HepG2 (cell line): ENCODE results near the gene GRID1. TPM values are rescaled to one million over a fixed set of nuclear protein-coding genes. Genes with fewer than 3 reads are reported as not detected.

ENCODE experiments used
- ATAC-seq: fragments of 200-7000 bp; cut with Tn5 transposase; 3 replicates; pipeline ENCODE4 v1.9.1; 2020; ENCODE audit warnings: mild to moderate bottlenecking, moderate library complexity
- BruUV-seq: library from RNA; stranded (reverse); fragments of 400-500 nt; replicated peaks from 2 replicates; lab custom pipeline; 2021; lab: Mats Ljungman, UMichigan
- CTCF ChIA-PET: fragments of 300-600 bp; formaldehyde crosslinking; extraction: SDS; loops from one replicate; lab custom pipeline; 2021; ENCODE audit warnings: low total read pairs, inconsistent platforms, low intra/inter-chr PET ratio; lab: Yijun Ruan, JAX
- POLR2A ChIA-PET: fragments of 350-600 bp; sonication (Branson Sonifier 250); formaldehyde crosslinking; loops from one replicate; lab custom pipeline; 2020; ENCODE audit warnings: antibody characterized with exemption, inconsistent platforms; lab: Yijun Ruan, JAX
- DNase-seq: peaks from one replicate; pipeline ENCODE4 v3.0.0-alpha.2; 2015; ENCODE audit warnings: low spot score
- FAIRE-seq: peaks from 3 replicates; lab custom pipeline; 2011; peaks lifted over from hg19 to GRCh38; lab: Jason Lieb, UNC
- H2AFZ ChIP-seq: one replicate; pipeline ENCODE4 v1.6.1; 2011; ENCODE audit warnings: low read length, inconsistent platforms
- H3K27ac ChIP-seq: fragments of 300-600 bp; 3 replicates; pipeline ENCODE4 v1.8.0; 2011; ENCODE audit warnings: mixed run types, mild to moderate bottlenecking, mixed read lengths, low read length, inconsistent platforms; ENCODE audit not compliant: insufficient read depth; ENCODE audit errors: extremely low read length
- H3K27me3 ChIP-seq, 2 experiments: fragments of 200-600 bp in 1 of 2; 2 replicates in 1 of 2; 3 replicates in 1 of 2; pipeline versions ENCODE4 v1.6.0 to v1.8.0; 2011; ENCODE audit warnings: low read length in 2 of 2, mild to moderate bottlenecking in 2 of 2, moderate library complexity in 2 of 2, inconsistent platforms in 1 of 2; ENCODE audit not compliant: insufficient read depth in 2 of 2, control insufficient read depth in 1 of 2
- H3K36me3 ChIP-seq, 2 experiments: fragments of 200-600 bp in 1 of 2; replicated peaks in 1 of 2; 2 replicates in 1 of 2; 3 replicates in 1 of 2; pipeline versions ENCODE4 v1.5.1 to v1.8.0; 2011; ENCODE audit warnings: low read length in 2 of 2, inconsistent platforms in 1 of 2; ENCODE audit not compliant: insufficient read depth in 2 of 2, control insufficient read depth in 1 of 2
- H3K4me1 ChIP-seq: 2 replicates; pipeline ENCODE4 v1.5.1; 2012; ENCODE audit warnings: low read length, inconsistent platforms; ENCODE audit not compliant: insufficient read depth
- H3K4me2 ChIP-seq: 2 replicates; pipeline ENCODE4 v1.6.0; 2011; ENCODE audit warnings: low read depth, low read length, inconsistent platforms
- H3K4me3 ChIP-seq, 3 experiments: fragments of 200-600 bp in 1 of 3; sonication (generic), shearing (Covaris generic) in 1 of 3; replicated peaks in 1 of 3; 2 replicates each; pipeline ENCODE4 v1.5.1; 2011 to 2016; ENCODE audit warnings: low read length in 3 of 3, inconsistent platforms in 2 of 3, low read depth in 2 of 3, mild to moderate bottlenecking in 2 of 3, control low read depth in 1 of 3, mixed read lengths in 1 of 3; ENCODE audit not compliant: insufficient read depth in 1 of 3
- H3K79me2 ChIP-seq: one replicate; pipeline ENCODE4 v1.6.1; 2011; ENCODE audit warnings: low read length, inconsistent platforms; ENCODE audit not compliant: insufficient read depth
- H3K9ac ChIP-seq: 2 replicates; pipeline ENCODE4 v1.6.0; 2011; ENCODE audit warnings: mild to moderate bottlenecking, low read depth, low read length, inconsistent platforms; ENCODE audit not compliant: insufficient read depth
- H3K9me3 ChIP-seq: 2 replicates; pipeline ENCODE4 v1.5.1; 2012; ENCODE audit warnings: mild to moderate bottlenecking, low read length
- H4K20me1 ChIP-seq: 2 replicates; pipeline ENCODE4 v1.6.0; 2011; ENCODE audit warnings: inconsistent platforms, mild to moderate bottlenecking, low read length, moderate library complexity; ENCODE audit not compliant: insufficient read depth
- ARID5B ChIP-seq: IDR thresholded peaks from 2 replicates; pipeline ENCODE4 v1.4.0; 2020; ENCODE audit warnings: mild to moderate bottlenecking, missing genetic modification reagents
- MAFK ChIP-seq, 2 experiments: IDR thresholded peaks in 1 of 2; conservative IDR thresholded peaks in 1 of 2; 2 replicates each; pipeline ENCODE4 v1.6.1; 2011; ENCODE audit warnings: improper control_type of control experiment in 2 of 2, low read length in 2 of 2
- NKX3-1 ChIP-seq: sonication (generic); formaldehyde crosslinking; IDR thresholded peaks from 2 replicates; pipeline ENCODE4 v1.5.0; 2020; ENCODE audit warnings: missing genetic modification reagents
- PITX1 ChIP-seq: sonication (generic); formaldehyde crosslinking; IDR thresholded peaks from 2 replicates; pipeline ENCODE4 v1.5.1; 2020; ENCODE audit warnings: mild to moderate bottlenecking, missing genetic modification reagents
- TBL1XR1 ChIP-seq: fragments of 150-350 bp; IDR thresholded peaks from 2 replicates; pipeline ENCODE4 v1.6.1; 2014; ENCODE audit warnings: borderline replicate concordance, low read length; ENCODE audit not compliant: partially characterized antibody
- ZNF281 ChIP-seq: sonication (generic); formaldehyde crosslinking; IDR thresholded peaks from 2 replicates; pipeline ENCODE4 v1.4.0; 2020; ENCODE audit warnings: missing genetic modification reagents, borderline replicate concordance
- ZNF652 ChIP-seq: IDR thresholded peaks from 2 replicates; pipeline ENCODE4 v1.6.1; 2016; ENCODE audit warnings: low read depth, borderline replicate concordance
- WGBS: methylation state at CpG from one replicate; pipeline ENCODE4 v1.1.6; 2017; ENCODE audit warnings: low lambda C conversion rate; 5-methylcytosine and 5-hydroxymethylcytosine counted together
- in situ Hi-C: cut with HindIII; loops from 2 replicates; pipeline ENCODE4 v1.10.0; 2017; ENCODE audit warnings: low pct_unique_long_range_greater_than_20kb; ENCODE audit not compliant: extremely low pct_ligation_motif_present
- intact Hi-C: fragments of 100-400 bp; cut with micrococcal nuclease; formaldehyde crosslinking; loops from one replicate; pipeline ENCODE4 v1.10.0; 2022; ENCODE audit not compliant: unreplicated experiment
- polyA plus RNA-seq, 8 experiments: library from polyadenylated mRNA; depleted of rRNA in 3 of 8; stranded (reverse) in 7 of 8; unstranded in 1 of 8; fragments of >200 nt; fragmentation: Illumina TruSeq in 4 of 8; extraction: Trizol in 4 of 8; gene quantifications; 2 replicates each; pipeline versions ENCODE4 v1.2.1 to v1.2.3, GENCODE V29; 2011 to 2016; ENCODE audit warnings: low read depth in 4 of 8, missing spikeins in 1 of 8, mixed read lengths in 1 of 8; ENCODE audit not compliant: insufficient read depth in 1 of 8
- total RNA-seq, 5 experiments: library from RNA; depleted of rRNA; stranded (reverse); fragments of >200 nt; fragmentation: Illumina TruSeq; extraction: Trizol; gene quantifications; 2 replicates each; pipeline ENCODE4 v1.2.3, GENCODE V29; 2016; ENCODE audit warnings: low read depth in 1 of 5

GRID1 gene
- total and polyA plus RNA-seq, 2 of the 13 experiments (the other 11 are each of a cell fraction or from before 2014, with no cell fraction given), result 0.05 TPM; not detected in 1

- TF ChIP-seq ZNF281 (CRISPR knock-in tag) (no peak), ARID5B (CRISPR knock-in tag) (no peak), TBL1XR1 (no peak), ZNF652 (CRISPR knock-in tag) (no peak)
- TF ChIP-seq, all 625 proteins: peak for 0
Measured at GRCh38 chr10:86063341-86063740, 303.3 kb downstream of the GRID1 start (continued).

- Histone ChIP-seq H3K4me2 (no peak overlapping the region), H3K4me1 (no peaks in the 10 kb centered on the region), H3K27ac (no peak overlapping the region), H2AFZ (no peak overlapping the region), H3K27me3 (peaks cover 2 to 5% of the 10 kb centered on the region in 2 experiments; a peak in 3 of 5 replicates), H3K79me2 (no peaks in the 10 kb centered on the region), H3K4me3 (no peak overlapping the region), H3K36me3 (no peaks in the 10 kb centered on the region), H3K9me3 (no peaks in the 10 kb centered on the region), H4K20me1 (0 out of 2 replicates have a peak, but pooled peaks cover 2% of the 10 kb centered on the region)
- ChIA-PET POLR2A (no interaction called here), CTCF (no interaction called here)
- no peak for DNase-seq
- intact Hi-C loops (no loop called here), in situ Hi-C loops (no loop called here)
- no peak for FAIRE-seq
- ATAC-seq, result no peak
- no peak for TF ChIP-seq PITX1 (CRISPR knock-in tag)
- TF ChIP-seq MAFK (conservative IDR thresholded peaks at IDR 0.05 in 1 of 2, IDR thresholded peaks at IDR 0.05 in 1 of 2; ENCODE audit: low read length in 2 of 2), result no peak
- no peak for TF ChIP-seq NKX3-1 (CRISPR knock-in tag)
- TF ChIP-seq, all 625 proteins: peak for 0
- WGBS, result 0% methylated on average over 3 of the region's 6 CpGs
- no TSS peak for BruUV-seq
- no peak overlapping the region for H3K9ac ChIP-seq
Measured at GRCh38 chr10:86062647-86063145, 303.9 kb downstream of the GRID1 start.
